ENCODE data around the gene RNF112. TPM values are rescaled to one million over a fixed set of nuclear protein-coding genes. Genes with fewer than 3 reads are reported as not detected.
A peak's percentile ranks its signal among the peaks of the same experiment; 100 is the strongest.

The RNF112 gene
- total RNA-seq, 1 donor from 2014 or later, result 1.8 TPM

- DNase-seq, result no peak
- TF ChIP-seq, protein P1, sequence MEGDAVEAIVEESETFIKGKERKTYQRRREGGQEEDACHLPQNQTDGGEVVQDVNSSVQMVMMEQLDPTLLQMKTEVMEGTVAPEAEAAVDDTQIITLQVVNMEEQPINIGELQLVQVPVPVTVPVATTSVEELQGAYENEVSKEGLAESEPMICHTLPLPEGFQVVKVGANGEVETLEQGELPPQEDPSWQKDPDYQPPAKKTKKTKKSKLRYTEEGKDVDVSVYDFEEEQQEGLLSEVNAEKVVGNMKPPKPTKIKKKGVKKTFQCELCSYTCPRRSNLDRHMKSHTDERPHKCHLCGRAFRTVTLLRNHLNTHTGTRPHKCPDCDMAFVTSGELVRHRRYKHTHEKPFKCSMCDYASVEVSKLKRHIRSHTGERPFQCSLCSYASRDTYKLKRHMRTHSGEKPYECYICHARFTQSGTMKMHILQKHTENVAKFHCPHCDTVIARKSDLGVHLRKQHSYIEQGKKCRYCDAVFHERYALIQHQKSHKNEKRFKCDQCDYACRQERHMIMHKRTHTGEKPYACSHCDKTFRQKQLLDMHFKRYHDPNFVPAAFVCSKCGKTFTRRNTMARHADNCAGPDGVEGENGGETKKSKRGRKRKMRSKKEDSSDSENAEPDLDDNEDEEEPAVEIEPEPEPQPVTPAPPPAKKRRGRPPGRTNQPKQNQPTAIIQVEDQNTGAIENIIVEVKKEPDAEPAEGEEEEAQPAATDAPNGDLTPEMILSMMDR (IDR thresholded peaks at IDR 0.05), result no peak
- peak; percentile 34 to 44 for ATAC-seq
- Histone ChIP-seq H3K9me3 (no peaks in the 10 kb centered on the region), H3K27me3 (ENCODE audit: low read depth) (no peaks in the 10 kb centered on the region), H3K36me3 (peaks cover 35% of the 10 kb centered on the region), H3K4me3 (peak within 1 kb of the TSS; percentile 51), H3K4me1 (peaks cover 70% of the 10 kb centered on the region), H3K27ac (peak within 1 kb of the TSS; percentile 77)
- intact Hi-C loops (cut with DNase I), result no loop called here
Measured at GRCh38 chr17:19386974-19387920, 23.8 kb upstream of the RNF112 start, which contains the start of gene MFAP4. Gene MFAP4, minus strand, starts transcription at chr17:19387190. Its CDS starts 35 bp downstream, at chr17:19387155.

DNA sequence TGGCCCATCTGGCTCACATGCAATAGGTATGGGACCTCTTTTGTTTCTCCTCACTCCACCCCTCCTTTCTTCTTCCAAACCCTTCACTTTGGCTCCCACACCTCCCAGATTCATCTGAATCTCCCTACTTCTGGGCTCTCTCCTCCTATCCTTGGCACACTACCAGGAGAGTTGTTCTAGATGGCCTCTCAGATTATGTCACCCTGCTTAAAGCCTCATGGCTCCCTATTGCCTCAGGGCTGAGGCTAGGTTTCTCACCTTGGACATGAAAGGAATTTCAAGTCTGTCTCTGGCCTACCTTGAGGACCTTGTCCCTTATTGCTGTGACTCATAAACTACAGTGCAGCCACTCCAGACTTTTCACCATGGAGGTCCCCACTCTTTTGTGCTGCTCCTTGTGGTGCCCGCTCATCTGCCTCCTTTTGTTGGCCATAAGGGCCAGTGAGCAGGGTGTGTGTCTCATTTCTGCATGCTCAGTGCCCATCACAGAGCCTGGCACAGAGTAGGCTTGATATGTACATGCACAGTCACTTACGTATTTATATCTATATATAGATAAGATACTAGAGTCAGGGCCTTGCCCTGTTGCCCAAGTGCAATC lies 23.0 kb upstream of the RNF112 start:
- no peak overlapping the region for H3K4me3 ChIP-seq
- H3K9me3 ChIP-seq, result no peaks in the 10 kb centered on the region
- DNase-seq, result no peak
- TF ChIP-seq, protein P1 (IDR thresholded peaks at IDR 0.05), result no peak
- H3K27ac ChIP-seq, result peak overlapping the region; percentile 77
- H3K4me1 ChIP-seq, result peaks cover 66% of the 10 kb centered on the region
- intact Hi-C loops (cut with DNase I), result no loop called here
- no peaks in the 10 kb centered on the region for H3K27me3 ChIP-seq (ENCODE audit: low read depth)
- peaks cover 27% of the 10 kb centered on the region for H3K36me3 ChIP-seq
- peak in 1 of 2 donors; percentile 13 for ATAC-seq

DNA sequence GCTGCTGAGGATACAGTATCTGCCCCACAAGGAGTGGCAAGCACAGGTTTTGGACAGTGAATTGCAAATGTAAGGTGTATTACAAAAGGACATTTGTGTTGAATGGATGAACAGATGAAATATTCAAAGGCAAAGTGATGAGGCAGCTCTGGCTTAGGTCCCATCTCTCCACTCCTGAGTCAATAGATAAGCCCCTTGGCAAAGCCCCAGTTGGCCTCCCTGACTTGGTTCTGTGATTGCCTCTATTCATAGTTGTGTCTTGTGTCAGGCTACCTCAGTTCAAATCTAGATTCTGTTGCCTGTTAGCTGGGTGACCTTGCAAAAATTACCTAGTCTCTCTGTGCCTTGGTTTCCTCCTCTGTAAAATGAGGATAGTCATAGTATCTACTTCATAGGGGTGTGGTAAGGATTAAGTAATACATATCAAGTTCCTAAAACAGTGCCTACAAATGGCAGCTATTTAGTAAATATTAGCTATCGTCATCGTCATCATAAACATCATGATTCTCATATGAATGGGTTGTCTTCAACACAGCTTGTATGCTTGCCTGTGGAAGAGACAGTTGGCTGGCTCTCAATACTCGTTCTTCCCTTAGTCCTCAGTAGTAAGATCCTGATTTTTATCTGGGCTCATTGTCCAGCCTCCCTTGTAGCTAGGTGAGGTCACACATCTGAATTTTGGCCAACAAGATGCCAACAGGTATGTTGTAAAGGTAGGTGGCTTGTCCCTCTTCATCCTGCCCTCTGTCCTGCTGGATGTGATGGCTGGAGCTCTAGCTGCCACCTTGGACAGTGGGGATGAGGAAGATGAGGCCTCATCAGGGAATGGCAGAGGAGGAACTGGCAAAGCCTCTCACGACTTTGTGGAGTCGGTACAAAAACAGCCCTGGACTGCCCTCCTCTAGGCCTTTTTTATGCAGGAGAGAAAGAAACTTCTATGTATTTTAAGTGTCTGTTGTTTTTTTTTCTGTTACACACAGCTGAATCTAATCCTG lies 21.9 kb upstream of the RNF112 start:
- no peak overlapping the region for H3K4me3 ChIP-seq
- H3K9me3 ChIP-seq, result no peaks in the 10 kb centered on the region
- TF ChIP-seq, protein P1 (IDR thresholded peaks at IDR 0.05), result no peak
- peaks cover 55% of the 10 kb centered on the region for H3K4me1 ChIP-seq
- peaks cover 16% of the 10 kb centered on the region for H3K36me3 ChIP-seq
- intact Hi-C loops (cut with DNase I), result no loop called here
- H3K27ac ChIP-seq, result peak overlapping the region; percentile 77
- H3K27me3 ChIP-seq (ENCODE audit: low read depth), result no peaks in the 10 kb centered on the region
- no peak for ATAC-seq
- DNase-seq, result no peak

DNA sequence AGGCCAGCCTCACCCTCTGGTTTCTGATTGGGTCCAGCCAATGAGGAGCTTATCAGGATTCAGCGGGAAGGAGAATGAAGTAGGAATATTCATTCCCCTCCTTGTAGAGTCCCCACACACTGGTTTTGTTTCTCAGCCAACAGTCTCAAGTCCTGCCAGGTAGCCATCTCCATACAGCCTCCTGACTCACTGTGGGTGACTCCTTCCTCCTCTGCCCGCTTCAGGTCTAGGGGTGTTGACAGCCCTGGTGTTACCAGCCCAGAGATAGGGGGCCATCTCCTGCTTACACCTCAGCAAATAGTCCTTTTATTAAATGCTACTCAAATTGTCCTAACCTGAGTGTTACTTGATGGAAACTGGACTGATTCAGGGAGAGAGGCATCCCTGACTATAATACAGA lies 20.1 kb upstream of the RNF112 start:
- no peak overlapping the region for H3K27ac ChIP-seq
- no peak for DNase-seq
- TF ChIP-seq, protein P1 (IDR thresholded peaks at IDR 0.05), result no peak
- H3K27me3 ChIP-seq (ENCODE audit: low read depth), result no peaks in the 10 kb centered on the region
- ATAC-seq, result no peak
- H3K36me3 ChIP-seq, result no peaks in the 10 kb centered on the region
- intact Hi-C loops (cut with DNase I), result no loop called here
- H3K4me1 ChIP-seq, result peaks cover 37% of the 10 kb centered on the region
- no peak overlapping the region for H3K4me3 ChIP-seq
- H3K9me3 ChIP-seq, result no peaks in the 10 kb centered on the region

- DNase-seq (no peak), ATAC-seq (no peak)
- TF ChIP-seq, protein P1 (IDR thresholded peaks at IDR 0.05), result no peak
- Histone ChIP-seq H3K36me3 (no peaks in the 10 kb centered on the region), H3K4me3 (no peak overlapping the region), H3K27ac (no peak overlapping the region), H3K4me1 (peaks cover 32% of the 10 kb centered on the region), H3K9me3 (no peaks in the 10 kb centered on the region), H3K27me3 (ENCODE audit: low read depth) (no peaks in the 10 kb centered on the region)
- intact Hi-C loops (cut with DNase I), result no loop called here
Measured at GRCh38 chr17:19391432-19391831, 19.6 kb upstream of the RNF112 start.
